Fibroblast of the aortic adventitia (primary cell): ENCODE data around the gene LCE1A. TPM values are rescaled to one million over a fixed set of nuclear protein-coding genes. Genes with fewer than 3 reads are reported as not detected.

ENCODE experiments used
- DNase-seq: peaks from one replicate; pipeline ENCODE4 v3.0.0-alpha.2; 2010; ENCODE audit warnings: low read depth
- H3K4me3 ChIP-seq: 2 replicates; pipeline ENCODE4 v1.5.1; 2011; ENCODE audit warnings: low read depth, mild to moderate bottlenecking, control low read depth, low read length, moderate library complexity
- total RNA-seq: library from RNA; depleted of rRNA; stranded (reverse); fragments of >200 nt; gene quantifications from 2 replicates; pipeline ENCODE4 v1.2.3, GENCODE V29; 2012; ENCODE audit warnings: low replicate concordance
- TF ChIP-seq, protein P1 (sequence below): IDR thresholded peaks from 2 replicates; pipeline ENCODE4 v1.5.1; 2011; ENCODE audit warnings: mild to moderate bottlenecking, low read length, control low read depth, inconsistent platforms; ENCODE audit not compliant: insufficient read depth

The LCE1A gene, protein sequence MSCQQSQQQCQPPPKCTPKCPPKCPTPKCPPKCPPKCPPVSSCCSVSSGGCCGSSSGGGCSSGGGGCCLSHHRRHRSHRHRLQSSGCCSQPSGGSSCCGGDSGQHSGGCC
- total RNA-seq = not detected in 2 replicates

DNA sequence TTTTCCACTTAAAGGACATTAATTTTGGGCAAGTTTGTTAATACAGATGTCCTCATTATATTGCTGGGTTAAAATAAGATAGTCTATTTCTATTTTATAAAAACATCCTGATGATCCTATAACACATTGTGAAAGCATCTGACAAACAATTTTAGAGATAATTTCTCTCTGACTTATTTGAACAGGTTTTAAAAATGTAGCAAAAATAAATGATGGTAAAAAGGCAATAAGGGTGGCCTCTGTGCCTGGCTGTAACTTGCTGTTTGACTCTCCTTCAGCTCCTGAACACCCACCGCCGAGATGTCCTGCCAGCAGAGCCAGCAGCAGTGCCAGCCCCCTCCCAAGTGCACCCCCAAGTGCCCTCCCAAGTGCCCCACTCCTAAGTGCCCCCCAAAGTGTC lies at the start of gene LCE1A:
Gene LCE1A, plus strand, starts transcription at position 301 of the 400 bp plus-strand sequence. Its CDS starts 0 bp downstream, at position 301.
- TF ChIP-seq, protein P1, sequence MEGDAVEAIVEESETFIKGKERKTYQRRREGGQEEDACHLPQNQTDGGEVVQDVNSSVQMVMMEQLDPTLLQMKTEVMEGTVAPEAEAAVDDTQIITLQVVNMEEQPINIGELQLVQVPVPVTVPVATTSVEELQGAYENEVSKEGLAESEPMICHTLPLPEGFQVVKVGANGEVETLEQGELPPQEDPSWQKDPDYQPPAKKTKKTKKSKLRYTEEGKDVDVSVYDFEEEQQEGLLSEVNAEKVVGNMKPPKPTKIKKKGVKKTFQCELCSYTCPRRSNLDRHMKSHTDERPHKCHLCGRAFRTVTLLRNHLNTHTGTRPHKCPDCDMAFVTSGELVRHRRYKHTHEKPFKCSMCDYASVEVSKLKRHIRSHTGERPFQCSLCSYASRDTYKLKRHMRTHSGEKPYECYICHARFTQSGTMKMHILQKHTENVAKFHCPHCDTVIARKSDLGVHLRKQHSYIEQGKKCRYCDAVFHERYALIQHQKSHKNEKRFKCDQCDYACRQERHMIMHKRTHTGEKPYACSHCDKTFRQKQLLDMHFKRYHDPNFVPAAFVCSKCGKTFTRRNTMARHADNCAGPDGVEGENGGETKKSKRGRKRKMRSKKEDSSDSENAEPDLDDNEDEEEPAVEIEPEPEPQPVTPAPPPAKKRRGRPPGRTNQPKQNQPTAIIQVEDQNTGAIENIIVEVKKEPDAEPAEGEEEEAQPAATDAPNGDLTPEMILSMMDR = no peak
- no peak for DNase-seq

DNA sequence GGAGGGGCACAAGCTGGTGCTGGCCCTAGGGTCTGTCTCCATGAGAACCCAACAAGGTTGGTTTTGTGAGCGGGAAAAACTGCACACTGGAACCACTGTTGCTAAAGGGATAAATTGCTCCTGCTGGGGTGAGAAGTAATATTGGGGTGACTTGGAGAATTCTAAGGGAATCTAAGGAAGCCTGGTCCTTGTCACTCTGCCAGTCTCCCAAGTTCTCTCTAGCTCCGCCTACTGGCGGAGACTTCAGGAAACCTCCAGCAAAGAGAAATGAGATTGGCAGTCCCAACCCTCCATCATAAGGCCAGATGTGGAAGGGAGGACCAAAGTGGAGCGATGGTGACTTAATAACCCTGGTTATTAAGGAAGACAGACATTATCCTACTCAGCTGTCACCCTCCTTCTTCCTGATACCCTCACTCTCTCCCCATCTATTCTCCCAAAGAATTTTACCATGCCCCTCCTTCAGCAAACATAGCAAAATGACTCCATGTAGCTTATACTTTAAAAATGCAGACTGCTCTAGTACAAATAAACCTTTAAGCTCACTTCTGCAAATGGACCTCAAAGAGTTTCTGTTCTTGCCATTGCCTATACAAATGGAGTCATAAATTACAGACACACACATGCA lies 49.6 kb upstream of the LCE1A start:
- DNase-seq = no peak
- H3K4me3 ChIP-seq = no peak overlapping the region
- TF ChIP-seq, protein P1 = peak; percentile 11

More for the DNA sequence above, at the start of gene LCE1A:
- H3K4me3 ChIP-seq = no peak within 1 kb of the TSS

DNA sequence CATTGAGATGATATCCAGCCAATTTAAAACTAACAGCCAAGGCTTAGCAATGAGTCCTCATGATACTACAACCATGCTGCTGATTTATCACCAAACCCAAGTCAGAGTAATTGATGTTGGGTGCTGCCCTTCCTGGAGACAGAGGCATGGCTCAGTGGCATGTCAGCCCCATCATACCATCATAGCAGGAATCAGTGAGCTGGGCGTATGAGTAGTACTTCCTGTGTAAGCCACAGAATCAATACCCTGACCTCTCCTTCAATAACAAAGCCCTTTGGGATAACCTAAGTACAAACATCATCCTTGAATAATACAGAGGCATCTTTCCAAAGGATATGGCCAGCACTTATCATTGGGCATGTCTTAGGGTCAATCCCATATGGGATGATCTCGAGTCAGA lies 44.2 kb upstream of the LCE1A start:
- H3K4me3 ChIP-seq = no peak overlapping the region
- no peak for DNase-seq
- TF ChIP-seq, protein P1 = no peak

DNA sequence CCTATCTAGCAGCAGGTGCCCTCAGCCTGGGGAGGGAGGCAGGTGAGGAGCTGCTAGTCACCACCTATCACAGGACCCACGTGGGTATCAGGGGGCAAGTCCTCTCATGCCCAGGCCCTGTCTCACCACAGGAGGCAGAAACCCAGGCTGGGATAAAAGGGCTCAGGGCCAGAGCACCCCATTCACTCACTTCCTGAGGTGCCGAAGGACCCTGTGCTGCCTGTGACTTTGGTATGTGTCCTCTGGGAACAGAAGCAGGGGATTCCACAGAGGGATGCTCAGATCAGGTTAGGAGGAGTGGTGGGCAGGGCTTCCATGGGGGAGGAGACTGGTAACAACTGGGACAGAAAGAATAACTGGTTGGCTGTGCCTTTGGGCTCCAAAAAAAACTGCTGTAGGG lies 41.2 kb upstream of the LCE1A start, which contains the start of gene LCE1E:
Gene LCE1E, plus strand, starts transcription at position 181 of the 400 bp plus-strand sequence. CDS start 1,043 bp downstream, outside the sequence.
- no peak within 1 kb of the TSS for H3K4me3 ChIP-seq
- DNase-seq = no peak
- TF ChIP-seq, protein P1 = no peak

DNA sequence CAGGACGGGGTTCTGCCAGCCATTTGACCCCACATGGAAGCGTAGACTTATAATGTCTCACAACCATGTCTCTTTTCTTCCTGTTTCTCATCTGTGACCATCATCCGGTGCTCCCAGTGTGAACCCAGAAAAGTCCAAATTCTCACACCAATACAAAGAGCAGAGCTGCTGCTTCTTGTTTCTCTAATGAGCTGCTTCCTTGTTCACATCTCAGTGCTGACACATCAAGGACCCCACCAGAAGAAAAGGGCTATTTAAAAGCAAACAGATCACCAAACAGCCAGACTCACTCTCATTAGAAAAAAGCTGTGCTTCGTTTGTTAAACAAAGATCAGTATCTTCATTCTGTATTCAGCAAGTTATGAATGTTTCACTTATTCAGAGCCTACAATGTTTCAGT lies 31.6 kb upstream of the LCE1A start:
- no peak for DNase-seq
- H3K4me3 ChIP-seq = no peak overlapping the region
- TF ChIP-seq, protein P1 = no peak

DNA sequence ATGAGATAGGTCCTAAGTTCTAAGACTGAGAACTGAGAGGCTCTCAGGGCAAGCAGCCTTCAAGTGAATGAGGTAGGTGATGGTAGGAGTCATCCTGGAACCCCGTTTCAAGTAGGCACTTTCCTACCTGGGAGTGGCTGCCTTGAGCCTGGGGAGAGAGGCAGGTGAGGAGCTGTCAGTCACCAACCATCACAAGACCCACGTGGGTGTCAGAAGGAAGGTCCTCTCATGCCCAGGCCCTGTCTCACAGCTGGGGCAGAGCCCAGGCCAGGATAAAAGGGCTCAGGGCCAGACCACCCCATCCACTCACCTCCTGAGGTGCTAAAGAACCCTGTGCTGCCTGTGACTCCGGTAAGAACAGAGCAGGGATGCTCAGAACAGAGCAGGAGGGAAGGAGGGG lies 30.9 kb upstream of the LCE1A start, which contains the start of gene LCE1D:
Gene LCE1D, plus strand, starts transcription at position 301 of the 400 bp plus-strand sequence. CDS start 1,074 bp downstream, outside the sequence.
- no peak within 1 kb of the TSS for H3K4me3 ChIP-seq
- TF ChIP-seq, protein P1 = no peak
- no peak for DNase-seq

DNA sequence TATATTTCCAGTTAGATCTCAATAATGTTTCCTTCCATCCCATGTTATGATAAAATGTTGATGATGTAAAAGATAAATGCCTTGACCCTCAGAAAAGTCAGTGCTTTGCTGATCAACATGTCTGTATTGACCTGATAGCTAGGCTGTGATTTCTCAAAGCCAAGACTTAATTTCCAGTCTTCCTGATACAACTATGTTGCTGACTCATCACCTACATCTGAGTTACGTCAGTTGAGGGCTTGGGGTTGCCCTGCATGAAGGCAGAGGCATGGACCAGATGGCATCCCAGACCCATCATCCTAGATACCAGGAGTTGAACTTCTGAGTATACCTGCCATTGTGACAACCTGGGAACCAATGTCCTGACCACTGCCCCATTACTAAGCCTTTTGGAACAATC lies 25.9 kb upstream of the LCE1A start:
- no peak overlapping the region for H3K4me3 ChIP-seq
- no peak for DNase-seq
- TF ChIP-seq, protein P1 = no peak
